Measurements from ENCODE around the gene PREX1.

DNA sequence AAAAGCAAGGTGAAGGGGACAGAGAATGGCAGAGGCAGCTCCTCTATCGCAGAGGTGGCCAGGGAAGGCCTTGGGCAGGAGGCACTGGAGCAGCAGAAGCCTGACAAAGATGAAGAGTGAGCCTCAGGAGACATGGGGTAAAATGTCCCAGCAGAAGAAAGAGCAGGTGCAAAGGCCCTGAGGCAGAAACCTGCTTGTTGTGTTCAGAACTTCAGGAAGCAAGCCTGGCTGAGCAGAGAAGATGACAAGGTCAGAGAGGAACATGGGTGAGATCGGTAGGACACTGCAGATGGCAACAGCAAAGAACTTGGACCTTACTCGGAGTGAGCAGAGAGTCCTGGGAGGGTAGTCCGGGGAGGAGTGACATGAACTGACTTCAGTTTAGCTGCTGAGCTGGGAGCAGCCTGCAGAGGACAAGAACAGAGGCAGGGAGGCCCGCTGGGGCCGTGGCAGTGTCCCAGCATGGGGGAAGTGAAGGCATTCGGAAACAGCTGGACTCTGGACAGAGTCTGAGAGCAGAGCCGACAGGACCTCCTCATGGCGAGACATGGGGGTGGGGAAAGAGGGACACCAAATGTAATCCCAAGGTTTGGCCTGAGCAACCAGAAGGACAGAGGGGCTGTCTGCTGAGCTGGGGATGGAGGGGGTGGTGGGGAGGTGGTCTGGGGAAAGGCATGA lies 106.3 kb downstream of the PREX1 start:
- TF ChIP-seq ISL1 (CRISPR knock-in tag; IDR thresholded peaks at IDR 0.05) (no peak), GLIS3 (CRISPR knock-in tag; IDR thresholded peaks at IDR 0.05) (no peak), CSDC2 (CRISPR knock-in tag; IDR thresholded peaks at IDR 0.05) (no peak)
- TF ChIP-seq, protein P1, sequence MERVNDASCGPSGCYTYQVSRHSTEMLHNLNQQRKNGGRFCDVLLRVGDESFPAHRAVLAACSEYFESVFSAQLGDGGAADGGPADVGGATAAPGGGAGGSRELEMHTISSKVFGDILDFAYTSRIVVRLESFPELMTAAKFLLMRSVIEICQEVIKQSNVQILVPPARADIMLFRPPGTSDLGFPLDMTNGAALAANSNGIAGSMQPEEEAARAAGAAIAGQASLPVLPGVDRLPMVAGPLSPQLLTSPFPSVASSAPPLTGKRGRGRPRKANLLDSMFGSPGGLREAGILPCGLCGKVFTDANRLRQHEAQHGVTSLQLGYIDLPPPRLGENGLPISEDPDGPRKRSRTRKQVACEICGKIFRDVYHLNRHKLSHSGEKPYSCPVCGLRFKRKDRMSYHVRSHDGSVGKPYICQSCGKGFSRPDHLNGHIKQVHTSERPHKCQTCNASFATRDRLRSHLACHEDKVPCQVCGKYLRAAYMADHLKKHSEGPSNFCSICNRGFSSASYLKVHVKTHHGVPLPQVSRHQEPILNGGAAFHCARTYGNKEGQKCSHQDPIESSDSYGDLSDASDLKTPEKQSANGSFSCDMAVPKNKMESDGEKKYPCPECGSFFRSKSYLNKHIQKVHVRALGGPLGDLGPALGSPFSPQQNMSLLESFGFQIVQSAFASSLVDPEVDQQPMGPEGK (CRISPR knock-in tag; IDR thresholded peaks at IDR 0.05; ENCODE audit: borderline replicate concordance) = no peak
